Astrocyte of the spinal cord (primary cell): ENCODE measurements around the gene ZMIZ1.

Experiments
- DNase-seq: peaks from one replicate; pipeline ENCODE4 v3.0.0; 2011; ENCODE audit warnings: low read depth, low spot score
- H3K4me3 ChIP-seq: 2 replicates; pipeline ENCODE4 v1.5.1; 2011; ENCODE audit warnings: low read depth, mild to moderate bottlenecking, low read length, moderate library complexity
- in situ Hi-C: cut with HindIII; loops from 2 replicates; pipeline ENCODE4 v1.10.0; 2017; ENCODE audit warnings: low sequenced_read_pairs
- TF ChIP-seq, protein P1 (sequence below): IDR thresholded peaks from 2 replicates; pipeline ENCODE4 v1.5.1; 2012; ENCODE audit warnings: low read depth, mild to moderate bottlenecking, low read length, inconsistent platforms

The ZMIZ1 gene

DNA sequence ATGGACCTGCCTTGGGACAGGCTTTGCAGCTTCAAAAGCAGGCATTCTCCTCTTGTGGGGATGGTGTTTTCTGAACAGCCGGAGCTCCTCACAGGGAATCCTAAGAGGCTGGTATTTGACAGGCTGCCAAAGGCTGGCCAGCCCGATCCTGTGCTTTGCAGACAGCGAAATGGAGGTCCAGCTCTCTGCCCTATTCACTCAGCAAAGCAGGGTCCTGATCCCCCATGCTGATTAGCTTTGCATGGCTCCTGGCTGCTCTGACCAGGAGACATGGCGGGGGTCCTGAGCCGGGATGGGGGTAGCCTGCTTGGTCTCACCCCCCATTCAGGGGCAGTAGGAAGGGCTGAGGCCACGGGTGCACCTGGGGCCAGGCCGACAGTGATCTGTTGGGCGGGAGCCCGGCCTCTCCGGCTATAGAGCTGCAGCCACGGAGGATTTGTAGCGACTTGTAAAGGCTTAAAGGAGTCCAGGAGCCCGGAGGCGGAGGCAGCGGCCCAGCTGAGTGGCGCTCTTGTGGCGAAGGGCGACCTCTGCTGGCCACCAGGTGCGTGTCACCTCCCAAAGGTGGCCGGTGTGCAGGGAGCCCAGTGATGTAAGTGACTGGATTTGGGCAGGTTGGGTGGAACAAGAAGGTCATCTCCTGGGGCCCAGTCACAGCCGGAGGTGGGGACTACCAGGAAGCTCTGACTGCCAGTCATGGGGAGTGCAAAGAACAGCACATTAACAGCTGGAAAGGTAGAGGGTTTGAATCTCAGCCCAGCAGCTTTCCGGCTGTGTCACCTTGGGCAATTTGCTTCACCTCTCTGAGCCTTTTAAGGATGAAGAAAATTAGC is 126.5 kb downstream of the ZMIZ1 start:
- TF ChIP-seq, protein P1, sequence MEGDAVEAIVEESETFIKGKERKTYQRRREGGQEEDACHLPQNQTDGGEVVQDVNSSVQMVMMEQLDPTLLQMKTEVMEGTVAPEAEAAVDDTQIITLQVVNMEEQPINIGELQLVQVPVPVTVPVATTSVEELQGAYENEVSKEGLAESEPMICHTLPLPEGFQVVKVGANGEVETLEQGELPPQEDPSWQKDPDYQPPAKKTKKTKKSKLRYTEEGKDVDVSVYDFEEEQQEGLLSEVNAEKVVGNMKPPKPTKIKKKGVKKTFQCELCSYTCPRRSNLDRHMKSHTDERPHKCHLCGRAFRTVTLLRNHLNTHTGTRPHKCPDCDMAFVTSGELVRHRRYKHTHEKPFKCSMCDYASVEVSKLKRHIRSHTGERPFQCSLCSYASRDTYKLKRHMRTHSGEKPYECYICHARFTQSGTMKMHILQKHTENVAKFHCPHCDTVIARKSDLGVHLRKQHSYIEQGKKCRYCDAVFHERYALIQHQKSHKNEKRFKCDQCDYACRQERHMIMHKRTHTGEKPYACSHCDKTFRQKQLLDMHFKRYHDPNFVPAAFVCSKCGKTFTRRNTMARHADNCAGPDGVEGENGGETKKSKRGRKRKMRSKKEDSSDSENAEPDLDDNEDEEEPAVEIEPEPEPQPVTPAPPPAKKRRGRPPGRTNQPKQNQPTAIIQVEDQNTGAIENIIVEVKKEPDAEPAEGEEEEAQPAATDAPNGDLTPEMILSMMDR, result peak; percentile 89
- DNase-seq, result peak; percentile 87
- H3K4me3 ChIP-seq, result no peak overlapping the region
- in situ Hi-C loops, result loop anchor here (10.0 kb wide), 1 partner anchor 121 kb away; no protein-coding TSS in a partner anchor

DNA sequence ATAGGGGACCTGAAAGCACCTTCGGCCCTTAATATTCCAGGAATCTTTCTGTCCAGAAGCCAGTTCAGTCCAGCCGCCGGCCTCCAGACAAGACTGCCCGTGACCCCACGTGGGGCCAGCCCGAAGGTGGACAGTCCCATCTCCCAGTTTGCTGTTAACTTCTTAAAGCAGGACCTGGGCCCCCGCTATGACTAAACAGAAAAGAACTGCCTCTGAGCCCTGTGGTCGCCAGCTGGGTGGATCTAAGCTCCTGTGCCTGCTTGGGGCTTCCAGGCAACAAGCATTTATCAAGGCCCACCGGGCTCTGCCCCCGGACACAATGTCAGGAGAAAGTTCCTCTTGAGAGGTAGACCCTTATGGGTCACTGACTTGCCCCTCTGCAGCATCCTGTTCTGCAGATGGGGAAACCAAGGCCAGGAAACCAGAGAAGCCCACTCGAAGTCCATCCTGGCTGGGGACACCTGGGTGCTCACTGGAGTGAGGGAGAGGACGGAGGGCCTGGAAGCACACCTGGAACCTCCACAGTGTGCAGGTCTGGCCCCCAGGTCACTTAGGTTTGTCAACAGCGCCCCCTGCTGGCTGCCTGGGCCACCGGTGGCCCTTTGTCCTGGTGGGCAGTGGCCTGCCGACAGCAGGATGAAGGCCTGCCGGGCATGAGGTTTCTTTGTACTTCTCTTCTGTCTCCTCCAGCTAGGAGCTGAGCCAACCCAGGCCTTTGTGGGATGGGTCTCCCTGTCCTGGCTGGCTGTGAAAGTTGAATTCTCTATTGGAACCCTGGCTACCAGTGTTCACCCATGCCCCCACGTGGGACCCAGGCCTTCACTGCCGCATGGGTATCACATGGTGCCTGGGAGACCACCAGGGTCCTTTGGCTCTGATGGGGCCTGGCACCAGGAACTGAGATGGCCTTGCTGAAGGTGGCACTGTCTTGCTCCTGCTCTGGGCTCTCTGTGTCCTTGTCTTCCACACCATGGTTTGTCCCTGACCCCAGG is 128.0 kb downstream of the ZMIZ1 start:
- TF ChIP-seq, protein P1, result peak; percentile 88
- DNase-seq, result no peak
- no peak overlapping the region for H3K4me3 ChIP-seq
- in situ Hi-C loops, result loop anchor here (10.0 kb wide), 1 partner anchor 122 kb away; no protein-coding TSS in a partner anchor

- DNase-seq, result no peak
- in situ Hi-C loops, result loop anchor here (10.0 kb wide), 1 partner anchor 123 kb away; no protein-coding TSS in a partner anchor
- no peak overlapping the region for H3K4me3 ChIP-seq
- TF ChIP-seq, protein P1, result no peak
Observed at GRCh38 chr10:79197558-79197957, 128.8 kb downstream of the ZMIZ1 start.

DNA sequence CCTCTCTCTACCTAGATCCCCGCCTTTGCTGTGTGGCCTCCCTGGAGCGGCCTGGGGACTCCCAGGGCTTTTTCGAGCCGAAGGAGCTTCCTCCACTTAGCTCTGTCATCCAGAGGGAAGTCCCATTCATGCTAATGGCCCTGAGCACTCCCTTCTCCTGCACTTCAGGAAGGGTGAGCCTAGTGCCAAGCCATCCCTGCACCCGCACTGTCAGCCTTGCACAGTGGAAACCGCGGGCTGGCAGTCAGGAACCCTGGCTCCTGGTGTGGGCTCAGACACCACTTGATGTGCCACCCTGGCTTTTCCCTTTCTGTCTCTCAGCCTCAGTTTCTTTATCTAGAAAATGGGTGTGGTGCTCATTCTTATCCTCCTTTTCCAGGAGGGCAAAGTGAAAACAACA is 131.6 kb downstream of the ZMIZ1 start:
- in situ Hi-C loops, result no loop called here
- DNase-seq, result no peak
- H3K4me3 ChIP-seq, result no peak overlapping the region
- TF ChIP-seq, protein P1, result no peak

DNA sequence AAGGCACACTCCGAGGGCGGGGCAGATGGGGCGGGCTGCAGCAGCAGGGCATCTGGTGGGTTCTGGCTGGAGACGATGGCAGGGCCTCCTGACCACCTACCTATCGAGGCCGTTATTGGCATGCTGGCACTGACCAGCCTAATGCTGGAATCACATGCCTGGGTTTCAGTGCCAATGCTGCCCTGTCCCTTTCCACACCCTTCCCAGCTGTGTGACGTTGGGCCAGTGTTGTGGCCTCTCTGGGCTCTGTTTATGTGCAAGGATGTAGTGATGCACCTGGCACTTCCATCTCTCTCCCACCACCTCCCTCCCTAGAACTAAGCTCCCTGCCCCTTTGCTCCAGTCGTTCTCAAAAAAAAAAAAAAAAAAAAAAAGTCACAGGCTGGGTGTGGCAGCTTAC is 132.9 kb downstream of the ZMIZ1 start:
- no peak overlapping the region for H3K4me3 ChIP-seq
- in situ Hi-C loops, result no loop called here
- no peak for DNase-seq
- TF ChIP-seq, protein P1, result no peak

DNA sequence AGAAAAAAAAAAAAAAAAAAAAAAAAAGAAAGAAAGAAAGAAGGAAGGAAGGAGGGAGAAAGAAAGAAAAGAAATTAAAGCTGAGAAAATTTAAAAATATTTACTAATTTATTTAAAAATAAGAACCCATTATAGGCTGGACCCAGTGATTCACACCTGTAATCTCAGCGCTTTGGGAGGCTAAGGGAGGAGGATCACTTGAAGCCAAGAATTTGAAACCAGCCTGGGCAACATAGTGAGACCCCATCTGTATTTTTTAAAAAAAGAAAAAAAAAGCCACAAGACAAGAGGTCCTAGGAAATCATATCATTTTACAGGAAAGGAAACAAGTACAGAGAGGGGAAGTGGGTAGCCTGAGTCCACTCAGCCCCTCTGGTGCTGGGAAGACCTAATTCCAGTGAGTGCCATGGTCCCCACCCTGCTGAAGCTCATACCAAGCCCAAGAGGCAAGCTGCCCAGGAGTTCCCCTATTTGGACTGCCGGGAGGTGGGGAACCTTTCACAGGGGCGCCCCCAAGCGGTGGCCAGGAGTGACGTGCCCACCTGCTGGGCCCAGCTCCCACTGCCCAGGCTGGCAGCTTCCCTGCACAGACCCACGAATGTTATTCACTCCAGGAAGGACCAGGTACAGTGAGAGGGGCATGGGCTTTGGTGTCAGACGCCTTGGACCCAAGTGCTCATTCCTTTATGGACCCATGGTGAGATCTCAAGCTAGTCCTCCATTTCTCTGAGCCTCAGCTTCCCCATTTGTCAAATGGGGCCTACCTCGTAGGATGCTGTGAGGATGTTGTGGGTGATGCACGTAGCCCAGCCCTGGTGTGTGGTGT is 133.6 kb downstream of the ZMIZ1 start:
- in situ Hi-C loops, result no loop called here

More for the DNA sequence above, 133.6 kb downstream of the ZMIZ1 start:
- TF ChIP-seq, protein P1, result peak; percentile 70
- peak; percentile 27 for DNase-seq
- H3K4me3 ChIP-seq, result no peak overlapping the region
